Measurements from ENCODE around the gene ACSF3. TPM values are rescaled to one million over a fixed set of nuclear protein-coding genes. Genes with fewer than 3 reads are reported as not detected.
A peak's percentile ranks its signal among the peaks of the same experiment; 100 is the strongest.

ACSF3 gene
- total RNA-seq, result 10 to 100 TPM; 17.8 to 20.7 (median 19.4) TPM

DNA sequence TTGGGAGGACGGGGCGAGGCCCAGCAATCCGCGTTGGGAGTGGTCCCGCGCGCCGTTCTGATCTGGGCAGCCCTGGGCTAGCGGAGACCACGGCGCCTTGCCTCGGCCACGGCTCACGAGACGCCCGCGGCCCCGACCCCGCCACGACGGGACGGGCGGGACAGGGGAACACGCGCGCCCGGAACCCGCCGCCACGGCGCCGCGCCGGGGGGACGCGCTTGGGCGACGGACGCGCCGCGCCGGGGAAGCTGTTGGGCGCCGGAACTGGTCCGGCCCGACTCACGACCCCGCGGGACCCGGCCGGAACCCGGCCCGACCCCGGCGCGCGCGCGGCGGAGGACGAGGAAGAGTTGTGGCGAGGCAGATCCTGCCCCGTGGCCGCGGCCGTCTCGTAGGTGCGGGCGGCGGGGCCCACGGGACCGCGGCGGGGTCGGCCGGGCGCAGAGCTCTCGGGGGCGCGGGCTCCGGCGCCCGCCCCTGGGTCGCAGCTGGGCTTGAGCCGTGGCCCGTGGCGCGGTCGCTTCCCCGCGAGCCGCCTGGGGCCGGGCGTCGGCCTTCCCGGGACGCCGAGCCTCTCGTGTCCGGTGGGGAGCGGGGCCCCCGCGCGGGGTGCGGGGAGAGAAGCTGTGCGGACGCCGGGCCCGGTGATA is at the start of gene ACSF3:
Gene ACSF3 (plus strand): TSS at position 251 of the 650 bp plus-strand sequence. CDS start 6,830 bp downstream, outside the sequence.
- Histone ChIP-seq H3K9me3 (no peaks in the 10 kb centered on the region), H3K27ac (peak within 1 kb of the TSS; percentile 58 to 75 (median 64)), H3K4me1 (peaks cover 11 to 21% of the 10 kb centered on the region in 2 donors), H3K36me3 (no peaks in the 10 kb centered on the region), H3K27me3 (peaks cover 8 to 12% (median 9%) of the 10 kb centered on the region in 3 donors), H3K4me3 (peak within 1 kb of the TSS; percentile 71 to 94 (median 84))
- in situ Hi-C loops (cut with MboI; ENCODE audit: low sequenced_read_pairs in 4 of 4) (no loop called here), intact Hi-C loops (cut with DNase I; ENCODE audit: low total_unique reads) (loop anchor here (2.0 to 10.0 kb wide), 2 partner anchors 123 to 279 kb away; partner anchors contain the start of genes APRT and ZNF778)
- peak; percentile 11 to 46 for TF ChIP-seq POLR2A (IDR thresholded peaks at IDR 0.05)
- TF ChIP-seq, protein P1, sequence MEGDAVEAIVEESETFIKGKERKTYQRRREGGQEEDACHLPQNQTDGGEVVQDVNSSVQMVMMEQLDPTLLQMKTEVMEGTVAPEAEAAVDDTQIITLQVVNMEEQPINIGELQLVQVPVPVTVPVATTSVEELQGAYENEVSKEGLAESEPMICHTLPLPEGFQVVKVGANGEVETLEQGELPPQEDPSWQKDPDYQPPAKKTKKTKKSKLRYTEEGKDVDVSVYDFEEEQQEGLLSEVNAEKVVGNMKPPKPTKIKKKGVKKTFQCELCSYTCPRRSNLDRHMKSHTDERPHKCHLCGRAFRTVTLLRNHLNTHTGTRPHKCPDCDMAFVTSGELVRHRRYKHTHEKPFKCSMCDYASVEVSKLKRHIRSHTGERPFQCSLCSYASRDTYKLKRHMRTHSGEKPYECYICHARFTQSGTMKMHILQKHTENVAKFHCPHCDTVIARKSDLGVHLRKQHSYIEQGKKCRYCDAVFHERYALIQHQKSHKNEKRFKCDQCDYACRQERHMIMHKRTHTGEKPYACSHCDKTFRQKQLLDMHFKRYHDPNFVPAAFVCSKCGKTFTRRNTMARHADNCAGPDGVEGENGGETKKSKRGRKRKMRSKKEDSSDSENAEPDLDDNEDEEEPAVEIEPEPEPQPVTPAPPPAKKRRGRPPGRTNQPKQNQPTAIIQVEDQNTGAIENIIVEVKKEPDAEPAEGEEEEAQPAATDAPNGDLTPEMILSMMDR (IDR thresholded peaks at IDR 0.05 in 4 of 5, conservative IDR thresholded peaks at IDR 0.05 in 1 of 5), result peak in 1 of 5 experiments; percentile 27
- DNase-seq, result peak; percentile 25 to 55
- peak; percentile 89 for ATAC-seq

DNA sequence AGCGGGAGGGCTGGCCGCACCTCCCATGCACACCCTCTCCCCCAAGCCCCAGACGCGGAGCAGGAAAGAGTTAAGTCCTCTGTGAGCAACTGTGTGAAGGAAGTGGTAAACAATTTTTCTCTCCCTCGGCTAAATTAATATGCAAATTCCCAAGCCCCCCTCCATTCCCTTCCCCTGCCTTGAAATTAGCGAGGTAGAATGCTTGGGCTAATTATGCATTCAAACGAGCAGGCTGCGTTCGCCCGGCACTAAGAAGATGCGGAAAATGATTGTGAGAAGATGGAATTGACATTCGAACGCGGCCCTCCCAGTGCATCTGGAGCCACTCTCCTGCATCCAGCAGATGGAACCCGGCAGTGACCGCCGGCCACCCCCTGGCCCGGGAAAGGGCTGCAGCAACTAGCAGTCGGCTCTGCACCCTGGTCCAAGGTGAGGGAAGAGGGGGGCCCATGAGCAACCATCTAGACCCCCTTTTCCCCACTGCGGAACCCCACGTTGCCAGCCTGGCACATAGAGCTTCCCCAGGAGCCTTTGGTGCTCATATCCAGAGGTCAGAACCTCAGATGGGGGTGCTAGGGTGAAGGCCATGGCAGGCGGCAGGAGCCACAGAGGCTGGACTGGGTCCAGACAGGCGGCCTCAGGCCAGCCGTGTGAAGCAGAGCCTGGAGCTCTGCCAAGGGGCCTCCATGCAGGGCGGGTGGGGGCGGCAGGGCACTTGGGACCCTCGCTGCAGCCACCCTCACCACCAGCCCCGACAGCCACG is 49.1 kb upstream of the ACSF3 start:
- no peak for ATAC-seq
- no peak overlapping the region for H3K27ac ChIP-seq
- in situ Hi-C loops (cut with MboI; ENCODE audit: low sequenced_read_pairs in 4 of 4) (no loop called here), intact Hi-C loops (cut with DNase I; ENCODE audit: low total_unique reads) (no loop called here)
- no peaks in the 10 kb centered on the region for H3K9me3 ChIP-seq
- no peaks in the 10 kb centered on the region for H3K36me3 ChIP-seq
- DNase-seq, result no peak
- TF ChIP-seq POLR2A (IDR thresholded peaks at IDR 0.05), result no peak
- TF ChIP-seq, protein P1 (IDR thresholded peaks at IDR 0.05 in 4 of 5, conservative IDR thresholded peaks at IDR 0.05 in 1 of 5), result no peak
- H3K4me3 ChIP-seq, result no peak overlapping the region
- H3K27me3 ChIP-seq, result peaks cover 37 to 61% (median 42%) of the 10 kb centered on the region in 3 donors
- H3K4me1 ChIP-seq, result no peaks in the 10 kb centered on the region

DNA sequence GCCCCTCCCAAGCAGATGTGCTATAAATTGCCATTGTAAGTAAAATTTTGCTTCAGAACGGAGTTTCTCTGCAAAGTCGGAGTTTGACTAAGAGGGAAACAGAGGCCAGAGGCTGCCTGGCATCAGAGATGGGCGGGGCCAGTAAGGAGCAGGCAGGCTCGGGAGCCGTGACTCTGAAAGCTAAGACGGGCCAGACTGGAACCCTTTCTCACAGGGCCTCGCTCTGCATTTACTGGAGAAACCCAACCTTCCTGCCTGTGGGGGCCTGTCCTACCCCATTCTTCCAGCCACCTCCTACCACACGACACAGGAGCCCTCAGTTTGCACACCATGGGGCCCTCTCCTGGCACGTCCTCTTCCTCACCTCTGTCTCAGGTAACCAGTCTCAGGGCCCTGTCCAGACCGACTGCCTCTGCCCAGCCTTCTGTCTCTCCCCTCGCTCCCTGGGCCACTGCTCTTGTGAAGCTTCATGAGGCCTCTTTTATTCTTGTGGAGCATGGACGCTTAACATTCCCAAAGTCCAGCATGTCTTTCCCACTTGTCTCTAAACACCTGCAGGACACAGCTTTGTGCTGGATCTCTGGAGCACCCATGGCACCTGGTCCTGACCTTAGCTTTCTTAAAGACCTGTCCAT is 48.4 kb upstream of the ACSF3 start:
- ATAC-seq, result no peak
- Histone ChIP-seq H3K4me1 (no peaks in the 10 kb centered on the region), H3K27me3 (peaks cover 40 to 61% (median 44%) of the 10 kb centered on the region in 3 donors), H3K27ac (no peak overlapping the region), H3K9me3 (no peaks in the 10 kb centered on the region), H3K4me3 (no peak overlapping the region), H3K36me3 (no peaks in the 10 kb centered on the region)
- DNase-seq, result no peak
- TF ChIP-seq POLR2A (IDR thresholded peaks at IDR 0.05), result no peak
- TF ChIP-seq, protein P1 (IDR thresholded peaks at IDR 0.05 in 4 of 5, conservative IDR thresholded peaks at IDR 0.05 in 1 of 5), result no peak
- intact Hi-C loops (cut with DNase I; ENCODE audit: low total_unique reads), result no loop called here
- in situ Hi-C loops (cut with MboI; ENCODE audit: low sequenced_read_pairs in 4 of 4), result no loop called here

DNA sequence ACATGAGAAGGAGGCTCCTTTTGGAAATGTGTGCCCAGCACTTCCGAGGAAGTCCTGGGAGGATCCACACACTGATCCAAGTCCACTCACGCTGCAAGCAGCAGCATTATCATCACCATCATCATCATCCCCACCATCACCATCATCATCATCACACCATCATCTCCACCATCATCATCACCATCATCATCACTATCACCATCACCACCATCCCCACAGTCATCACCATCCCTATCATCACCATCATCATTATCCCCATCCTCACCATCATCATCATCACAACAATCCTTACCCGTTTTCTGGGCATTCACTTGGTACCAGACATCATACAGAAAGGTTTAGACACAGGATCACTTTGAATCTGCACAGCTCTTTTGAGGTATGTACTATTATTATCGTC is 47.8 kb upstream of the ACSF3 start:
- DNase-seq (no peak), ATAC-seq (no peak)
- intact Hi-C loops (cut with DNase I; ENCODE audit: low total_unique reads), result no loop called here
- in situ Hi-C loops (cut with MboI; ENCODE audit: low sequenced_read_pairs in 4 of 4), result no loop called here
- TF ChIP-seq, protein P1 (IDR thresholded peaks at IDR 0.05 in 4 of 5, conservative IDR thresholded peaks at IDR 0.05 in 1 of 5), result no peak
- TF ChIP-seq POLR2A (IDR thresholded peaks at IDR 0.05), result no peak
- Histone ChIP-seq H3K36me3 (no peaks in the 10 kb centered on the region), H3K9me3 (no peaks in the 10 kb centered on the region), H3K4me3 (no peak overlapping the region), H3K4me1 (no peaks in the 10 kb centered on the region), H3K27me3 (peaks cover 36 to 61% (median 50%) of the 10 kb centered on the region in 3 donors), H3K27ac (no peak overlapping the region)

All from gastrocnemius medialis (tissue), 4 donors.